ENCODE results near the gene ADAM23. TPM values are rescaled to one million over a fixed set of nuclear protein-coding genes. Genes with fewer than 3 reads are reported as not detected.

The ADAM23 gene
- polyA plus RNA-seq, 2 of the 4 experiments (the other 2 are of a cell fraction), result 6.1 to 7.8 TPM

DNA sequence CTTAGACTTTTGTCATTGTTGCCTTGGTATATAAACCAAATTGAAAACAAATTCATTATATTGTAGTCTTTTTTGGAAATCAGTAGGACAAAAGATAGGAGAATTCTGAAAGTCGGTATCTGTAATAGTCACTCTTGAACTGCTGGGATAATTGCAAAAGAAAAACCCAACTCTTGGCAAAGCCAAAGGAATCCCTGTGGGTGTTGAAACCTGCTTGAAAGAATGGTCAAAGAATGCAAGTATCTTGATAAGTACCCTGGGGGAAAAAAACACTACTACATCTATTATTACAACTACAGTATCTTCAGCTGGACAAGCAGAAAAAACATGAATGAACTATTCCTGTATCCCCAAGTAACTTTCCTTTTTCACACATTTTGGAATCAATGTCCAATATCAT, 191.7 kb downstream of the ADAM23 start:
- ATAC-seq (no peak), FAIRE-seq (no peak), DNase-seq (ENCODE audit: low read depth in 1 of 2, low spot score in 1 of 2) (no peak)
- Histone ChIP-seq H3K4me1 (no peaks in the 10 kb centered on the region), H3K4me3 (no peak overlapping the region), H3K9me3 (no peaks in the 10 kb centered on the region), H3K4me2 (no peak overlapping the region), H3K27ac (no peak overlapping the region)
- WGBS (ENCODE audit: missing lambda C conversion rate), result 2% methylated on average over 1 of the region's 1 CpG
- TF ChIP-seq TFCP2L1 (CRISPR knock-in tag; IDR thresholded peaks at IDR 0.05), result no peak
- no peak for TF ChIP-seq BHLHE40 (IDR thresholded peaks at IDR 0.05; ENCODE audit: low read depth, low read length)
- TF ChIP-seq JUN (IDR thresholded peaks at IDR 0.05), result no peak
- TF ChIP-seq, protein P1, sequence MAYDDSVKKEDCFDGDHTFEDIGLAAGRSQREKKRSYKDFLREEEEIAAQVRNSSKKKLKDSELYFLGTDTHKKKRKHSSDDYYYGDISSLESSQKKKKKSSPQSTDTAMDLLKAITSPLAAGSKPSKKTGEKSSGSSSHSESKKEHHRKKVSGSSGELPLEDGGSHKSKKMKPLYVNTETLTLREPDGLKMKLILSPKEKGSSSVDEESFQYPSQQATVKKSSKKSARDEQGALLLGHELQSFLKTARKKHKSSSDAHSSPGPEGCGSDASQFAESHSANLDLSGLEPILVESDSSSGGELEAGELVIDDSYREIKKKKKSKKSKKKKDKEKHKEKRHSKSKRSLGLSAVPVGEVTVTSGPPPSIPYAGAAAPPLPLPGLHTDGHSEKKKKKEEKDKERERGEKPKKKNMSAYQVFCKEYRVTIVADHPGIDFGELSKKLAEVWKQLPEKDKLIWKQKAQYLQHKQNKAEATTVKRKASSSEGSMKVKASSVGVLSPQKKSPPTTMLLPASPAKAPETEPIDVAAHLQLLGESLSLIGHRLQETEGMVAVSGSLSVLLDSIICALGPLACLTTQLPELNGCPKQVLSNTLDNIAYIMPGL (CRISPR knock-in tag; IDR thresholded peaks at IDR 0.05; ENCODE audit: borderline replicate concordance), result no peak
- TF ChIP-seq FOSB (CRISPR knock-in tag; IDR thresholded peaks at IDR 0.05), result no peak
- POLR2A ChIA-PET, result no interaction called here
- CTCF ChIA-PET, result no interaction called here

DNA sequence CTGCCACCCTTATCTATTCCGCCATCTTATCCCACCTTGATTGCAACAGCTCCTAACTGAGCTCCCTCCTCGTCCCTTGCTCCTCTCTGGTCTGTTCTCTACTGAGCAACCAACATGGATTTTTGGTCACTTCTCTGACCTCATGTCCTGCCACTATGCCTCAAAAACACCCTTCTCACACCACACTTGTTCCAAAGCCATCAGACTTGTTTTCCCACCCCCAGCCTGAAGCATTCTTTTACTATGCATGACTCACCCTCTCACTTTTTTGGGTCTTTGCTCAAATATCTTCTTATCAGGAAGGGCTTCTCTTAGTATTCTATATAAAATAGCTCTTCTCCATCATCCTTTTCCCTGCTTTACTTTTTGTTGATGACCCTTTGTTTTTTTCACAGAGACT, 196.3 kb downstream of the ADAM23 start:
- ATAC-seq (no peak), DNase-seq (ENCODE audit: low read depth in 1 of 2, low spot score in 1 of 2) (no peak), FAIRE-seq (no peak)
- CTCF ChIA-PET, result interaction anchor here (0.8 to 1.5 kb wide), 2 partner anchors 10 to 26 kb away, joined by 3 read pairs; no protein-coding TSS in a partner anchor
- Histone ChIP-seq H3K27ac (no peak overlapping the region), H3K4me3 (no peak overlapping the region), H3K9me3 (no peaks in the 10 kb centered on the region; the same call in 2 of the 3 replicates), H3K4me2 (no peak overlapping the region), H3K4me1 (no peaks in the 10 kb centered on the region)
- 3% methylated on average over 2 of the region's 2 CpGs for WGBS (ENCODE audit: missing lambda C conversion rate)
- TF ChIP-seq, protein P2, sequence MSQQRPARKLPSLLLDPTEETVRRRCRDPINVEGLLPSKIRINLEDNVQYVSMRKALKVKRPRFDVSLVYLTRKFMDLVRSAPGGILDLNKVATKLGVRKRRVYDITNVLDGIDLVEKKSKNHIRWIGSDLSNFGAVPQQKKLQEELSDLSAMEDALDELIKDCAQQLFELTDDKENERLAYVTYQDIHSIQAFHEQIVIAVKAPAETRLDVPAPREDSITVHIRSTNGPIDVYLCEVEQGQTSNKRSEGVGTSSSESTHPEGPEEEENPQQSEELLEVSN (IDR thresholded peaks at IDR 0.05; ENCODE audit: borderline replicate concordance, low read depth), result no peak
- TF ChIP-seq EHF (CRISPR knock-in tag; IDR thresholded peaks at IDR 0.05) (no peak), NPAS2 (CRISPR knock-in tag; IDR thresholded peaks at IDR 0.05; ENCODE audit: borderline replicate concordance) (no peak), TFCP2L1 (CRISPR knock-in tag; IDR thresholded peaks at IDR 0.05) (no peak), RAD21 (conservative IDR thresholded peaks at IDR 0.05 in 1 of 2, IDR thresholded peaks at IDR 0.05 in 1 of 2) (no peak), JUN (IDR thresholded peaks at IDR 0.05) (no peak), NR3C1 (IDR thresholded peaks at IDR 0.05) (no peak), EP300 (IDR thresholded peaks at IDR 0.05) (no peak)
- TF ChIP-seq, protein P3, sequence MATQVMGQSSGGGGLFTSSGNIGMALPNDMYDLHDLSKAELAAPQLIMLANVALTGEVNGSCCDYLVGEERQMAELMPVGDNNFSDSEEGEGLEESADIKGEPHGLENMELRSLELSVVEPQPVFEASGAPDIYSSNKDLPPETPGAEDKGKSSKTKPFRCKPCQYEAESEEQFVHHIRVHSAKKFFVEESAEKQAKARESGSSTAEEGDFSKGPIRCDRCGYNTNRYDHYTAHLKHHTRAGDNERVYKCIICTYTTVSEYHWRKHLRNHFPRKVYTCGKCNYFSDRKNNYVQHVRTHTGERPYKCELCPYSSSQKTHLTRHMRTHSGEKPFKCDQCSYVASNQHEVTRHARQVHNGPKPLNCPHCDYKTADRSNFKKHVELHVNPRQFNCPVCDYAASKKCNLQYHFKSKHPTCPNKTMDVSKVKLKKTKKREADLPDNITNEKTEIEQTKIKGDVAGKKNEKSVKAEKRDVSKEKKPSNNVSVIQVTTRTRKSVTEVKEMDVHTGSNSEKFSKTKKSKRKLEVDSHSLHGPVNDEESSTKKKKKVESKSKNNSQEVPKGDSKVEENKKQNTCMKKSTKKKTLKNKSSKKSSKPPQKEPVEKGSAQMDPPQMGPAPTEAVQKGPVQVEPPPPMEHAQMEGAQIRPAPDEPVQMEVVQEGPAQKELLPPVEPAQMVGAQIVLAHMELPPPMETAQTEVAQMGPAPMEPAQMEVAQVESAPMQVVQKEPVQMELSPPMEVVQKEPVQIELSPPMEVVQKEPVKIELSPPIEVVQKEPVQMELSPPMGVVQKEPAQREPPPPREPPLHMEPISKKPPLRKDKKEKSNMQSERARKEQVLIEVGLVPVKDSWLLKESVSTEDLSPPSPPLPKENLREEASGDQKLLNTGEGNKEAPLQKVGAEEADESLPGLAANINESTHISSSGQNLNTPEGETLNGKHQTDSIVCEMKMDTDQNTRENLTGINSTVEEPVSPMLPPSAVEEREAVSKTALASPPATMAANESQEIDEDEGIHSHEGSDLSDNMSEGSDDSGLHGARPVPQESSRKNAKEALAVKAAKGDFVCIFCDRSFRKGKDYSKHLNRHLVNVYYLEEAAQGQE (IDR thresholded peaks at IDR 0.05), result no peak
- POLR2A ChIA-PET, result no interaction called here

DNA sequence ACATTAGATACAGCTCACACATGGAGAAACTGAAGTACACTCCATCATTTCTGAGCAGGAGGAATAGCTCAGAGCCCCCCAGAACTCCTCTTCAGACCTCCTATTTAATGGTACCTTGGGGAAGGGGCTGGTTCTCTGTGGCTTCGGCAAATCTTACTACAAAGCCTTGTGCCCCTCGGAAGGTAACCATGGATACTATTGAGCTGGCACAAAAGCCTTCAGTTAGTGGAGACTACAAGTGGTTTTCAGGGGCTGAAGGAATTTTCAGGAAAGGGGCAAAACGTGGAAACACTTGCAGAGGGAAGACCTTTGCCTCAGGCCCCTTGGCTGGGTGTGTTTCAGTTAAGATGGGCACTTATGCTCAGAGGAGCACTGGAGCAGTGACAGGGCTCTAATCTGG, 197.9 kb downstream of the ADAM23 start:
- Histone ChIP-seq H3K4me1 (no peaks in the 10 kb centered on the region), H3K4me3 (no peak overlapping the region), H3K9me3 (no peaks in the 10 kb centered on the region; the same call in 2 of the 3 replicates), H3K27ac (no peak overlapping the region), H3K4me2 (no peak overlapping the region)
- WGBS (ENCODE audit: missing lambda C conversion rate), result 0% methylated on average over 3 of the region's 3 CpGs
- no peak for FAIRE-seq
- CTCF ChIA-PET, result no interaction called here
- no peak for ATAC-seq
- POLR2A ChIA-PET, result no interaction called here
- TF ChIP-seq ZC3H11A (IDR thresholded peaks at IDR 0.05), result no peak
- TF ChIP-seq, protein P4, sequence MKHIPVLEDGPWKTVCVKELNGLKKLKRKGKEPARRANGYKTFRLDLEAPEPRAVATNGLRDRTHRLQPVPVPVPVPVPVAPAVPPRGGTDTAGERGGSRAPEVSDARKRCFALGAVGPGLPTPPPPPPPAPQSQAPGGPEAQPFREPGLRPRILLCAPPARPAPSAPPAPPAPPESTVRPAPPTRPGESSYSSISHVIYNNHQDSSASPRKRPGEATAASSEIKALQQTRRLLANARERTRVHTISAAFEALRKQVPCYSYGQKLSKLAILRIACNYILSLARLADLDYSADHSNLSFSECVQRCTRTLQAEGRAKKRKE (CRISPR knock-in tag; IDR thresholded peaks at IDR 0.05; ENCODE audit: low read depth), result no peak
- TF ChIP-seq FOSB (CRISPR knock-in tag; IDR thresholded peaks at IDR 0.05), result no peak
- TF ChIP-seq RARB (CRISPR knock-in tag; IDR thresholded peaks at IDR 0.05), result no peak
- TF ChIP-seq ZFP36 (IDR thresholded peaks at IDR 0.05; ENCODE audit: borderline replicate concordance, partially characterized antibody), result no peak
- no peak for TF ChIP-seq POLR2A (IDR thresholded peaks at IDR 0.05; ENCODE audit: low read length)
- no peak for TF ChIP-seq HOXA7 (CRISPR knock-in tag; IDR thresholded peaks at IDR 0.05)
- TF ChIP-seq FOXS1 (CRISPR knock-in tag; IDR thresholded peaks at IDR 0.05), result no peak
- TF ChIP-seq CBX8 (IDR thresholded peaks at IDR 0.05), result no peak
- TF ChIP-seq ZSCAN20 (CRISPR knock-in tag; IDR thresholded peaks at IDR 0.05), result no peak
- no peak for TF ChIP-seq HOXB5 (CRISPR knock-in tag; IDR thresholded peaks at IDR 0.05)
- TF ChIP-seq, protein P5, sequence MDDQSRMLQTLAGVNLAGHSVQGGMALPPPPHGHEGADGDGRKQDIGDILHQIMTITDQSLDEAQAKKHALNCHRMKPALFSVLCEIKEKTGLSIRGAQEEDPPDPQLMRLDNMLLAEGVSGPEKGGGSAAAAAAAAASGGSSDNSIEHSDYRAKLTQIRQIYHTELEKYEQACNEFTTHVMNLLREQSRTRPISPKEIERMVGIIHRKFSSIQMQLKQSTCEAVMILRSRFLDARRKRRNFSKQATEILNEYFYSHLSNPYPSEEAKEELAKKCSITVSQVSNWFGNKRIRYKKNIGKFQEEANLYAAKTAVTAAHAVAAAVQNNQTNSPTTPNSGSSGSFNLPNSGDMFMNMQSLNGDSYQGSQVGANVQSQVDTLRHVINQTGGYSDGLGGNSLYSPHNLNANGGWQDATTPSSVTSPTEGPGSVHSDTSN (IDR thresholded peaks at IDR 0.05), result no peak
- TF ChIP-seq HDAC2 (IDR thresholded peaks at IDR 0.05), result no peak
- no peak for TF ChIP-seq EP300 (IDR thresholded peaks at IDR 0.05)
- no peak for TF ChIP-seq NR3C1 (IDR thresholded peaks at IDR 0.05)
- no peak for TF ChIP-seq RAD21 (conservative IDR thresholded peaks at IDR 0.05 in 1 of 2, IDR thresholded peaks at IDR 0.05 in 1 of 2)
- no peak for TF ChIP-seq CHD2 (IDR thresholded peaks at IDR 0.05; ENCODE audit: low read length, partially characterized antibody)
- DNase-seq (ENCODE audit: low read depth in 1 of 2, low spot score in 1 of 2), result no peak

All from A549 (cell line).